OCI-LY7 (cell line): ENCODE data around the gene OST4.

ENCODE experiments used
- EZH2phosphoT487 ChIP-seq: fragments of 200-600 bp; sonication (generic); IDR thresholded peaks from 2 replicates; pipeline ENCODE4 v1.6.1; 2018; ENCODE audit warnings: low read depth, borderline replicate concordance, mild to moderate bottlenecking, mixed run types, antibody characterized with exemption, low read length, moderate library complexity, mixed read lengths
- TF ChIP-seq, protein P1 (sequence below): fragments of 200-600 bp; sonication (generic); conservative IDR thresholded peaks from 2 replicates; pipeline ENCODE4 v1.5.1; 2014; ENCODE audit warnings: mild to moderate bottlenecking, antibody characterized with exemption, low read length, moderate library complexity, mixed read lengths

DNA sequence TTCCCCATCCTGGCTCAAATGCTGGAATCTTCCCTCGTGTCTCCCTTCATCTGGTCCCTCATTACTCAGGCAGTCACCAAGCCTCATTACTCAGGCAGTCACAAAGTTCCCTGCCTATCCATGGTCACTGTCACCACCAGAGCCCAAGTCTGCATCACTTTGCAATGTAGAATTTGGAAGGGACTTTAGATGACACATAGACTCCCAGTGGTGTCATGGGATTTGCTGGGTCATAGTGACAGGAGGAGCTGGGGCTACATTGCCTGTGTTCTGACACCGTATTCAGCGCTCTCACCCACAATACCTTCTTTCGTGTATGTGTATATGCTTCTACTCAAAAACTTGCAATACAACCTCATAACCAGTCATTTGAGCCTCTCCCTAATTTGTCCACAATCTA is 4.9 kb upstream of the OST4 start:
- TF ChIP-seq, protein P1, sequence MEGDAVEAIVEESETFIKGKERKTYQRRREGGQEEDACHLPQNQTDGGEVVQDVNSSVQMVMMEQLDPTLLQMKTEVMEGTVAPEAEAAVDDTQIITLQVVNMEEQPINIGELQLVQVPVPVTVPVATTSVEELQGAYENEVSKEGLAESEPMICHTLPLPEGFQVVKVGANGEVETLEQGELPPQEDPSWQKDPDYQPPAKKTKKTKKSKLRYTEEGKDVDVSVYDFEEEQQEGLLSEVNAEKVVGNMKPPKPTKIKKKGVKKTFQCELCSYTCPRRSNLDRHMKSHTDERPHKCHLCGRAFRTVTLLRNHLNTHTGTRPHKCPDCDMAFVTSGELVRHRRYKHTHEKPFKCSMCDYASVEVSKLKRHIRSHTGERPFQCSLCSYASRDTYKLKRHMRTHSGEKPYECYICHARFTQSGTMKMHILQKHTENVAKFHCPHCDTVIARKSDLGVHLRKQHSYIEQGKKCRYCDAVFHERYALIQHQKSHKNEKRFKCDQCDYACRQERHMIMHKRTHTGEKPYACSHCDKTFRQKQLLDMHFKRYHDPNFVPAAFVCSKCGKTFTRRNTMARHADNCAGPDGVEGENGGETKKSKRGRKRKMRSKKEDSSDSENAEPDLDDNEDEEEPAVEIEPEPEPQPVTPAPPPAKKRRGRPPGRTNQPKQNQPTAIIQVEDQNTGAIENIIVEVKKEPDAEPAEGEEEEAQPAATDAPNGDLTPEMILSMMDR = no peak
- TF ChIP-seq EZH2phosphoT487 = no peak
